CD4-positive, alpha-beta T cell treated with Interleukin-15 for 1 hour (primary cell): ENCODE measurements around the gene WEE1.

Experiments
- DNase-seq: peaks from one replicate; pipeline ENCODE4 v3.0.0-alpha.2; 2020

The WEE1 gene

GRCh38 chr11:9567401-9567800 is 6.1 kb upstream of the WEE1 start:
- no peak for DNase-seq

GRCh38 chr11:9568161-9568853 is 5.2 kb upstream of the WEE1 start:
- DNase-seq = no peak

DNA sequence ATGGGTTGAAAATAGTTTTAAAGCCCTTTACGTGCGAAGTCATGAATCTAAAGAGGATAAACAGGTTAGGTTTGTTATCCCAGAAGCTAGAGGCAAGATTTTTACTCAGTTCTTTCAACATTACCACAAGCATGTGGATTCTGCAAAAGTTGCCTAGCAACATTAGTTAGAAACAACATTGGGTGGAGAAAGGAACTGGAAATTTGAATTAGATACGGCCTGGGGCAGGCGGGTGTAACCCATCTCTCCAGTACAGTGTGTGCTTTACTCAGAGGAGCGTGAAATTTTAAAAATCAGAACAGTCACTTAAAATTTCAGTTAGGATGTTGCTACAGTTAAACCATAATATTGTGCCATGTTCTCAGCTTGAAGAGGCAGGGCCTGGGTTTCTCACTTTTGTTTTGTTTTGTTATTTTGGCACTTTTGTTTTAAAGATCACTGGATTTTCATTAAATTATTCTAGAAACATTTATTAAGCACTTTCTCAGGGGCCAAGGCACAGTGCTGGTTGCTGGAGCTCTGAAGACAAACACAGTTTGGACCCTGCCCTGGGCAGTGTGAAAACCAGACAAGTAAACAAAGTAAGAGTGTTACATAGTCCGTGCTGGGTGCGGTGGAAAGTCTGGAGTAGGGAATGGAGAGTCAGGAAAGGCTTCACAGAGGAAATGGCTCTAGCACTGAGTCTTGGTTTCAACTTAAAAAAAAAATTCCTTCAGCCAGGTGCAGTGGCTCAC is 4.4 kb upstream of the WEE1 start:
- DNase-seq = peak; percentile 61

- no peak for DNase-seq
Measured at GRCh38 chr11:9569588-9570164, 3.8 kb upstream of the WEE1 start.

DNA sequence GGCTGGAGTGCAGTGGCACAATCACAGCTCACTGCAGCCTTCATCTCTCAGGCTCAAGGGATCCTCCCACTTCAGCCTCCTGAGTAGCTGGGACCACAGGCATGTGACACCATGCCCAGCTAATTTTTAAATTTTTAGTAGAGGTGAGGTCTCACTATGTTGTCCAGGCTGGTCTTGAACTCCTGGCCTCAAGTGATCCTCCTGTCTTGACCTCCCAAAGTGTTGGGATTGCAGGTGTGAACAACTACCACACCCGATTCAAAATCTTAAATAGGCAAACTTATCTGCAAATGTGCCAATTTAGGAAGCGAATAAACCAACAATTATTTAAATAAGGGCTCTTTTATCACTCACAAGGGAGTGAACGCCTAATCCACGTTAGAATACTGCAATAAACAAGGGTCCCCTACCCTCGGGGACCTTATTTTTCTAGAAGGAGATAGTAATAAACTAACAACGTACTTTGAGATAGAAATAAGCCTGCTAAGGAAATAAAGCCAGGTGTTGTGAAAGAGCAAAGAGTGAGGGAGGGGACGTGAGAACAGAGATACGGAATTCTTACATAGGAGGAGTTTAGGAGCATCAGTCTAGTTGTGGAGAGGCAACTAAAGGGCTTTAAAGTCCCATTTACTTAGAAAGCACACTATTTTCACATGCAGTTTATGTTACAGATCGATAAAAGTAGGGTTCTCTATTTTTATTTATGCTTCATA is 3.0 kb upstream of the WEE1 start:
- DNase-seq = no peak

DNA sequence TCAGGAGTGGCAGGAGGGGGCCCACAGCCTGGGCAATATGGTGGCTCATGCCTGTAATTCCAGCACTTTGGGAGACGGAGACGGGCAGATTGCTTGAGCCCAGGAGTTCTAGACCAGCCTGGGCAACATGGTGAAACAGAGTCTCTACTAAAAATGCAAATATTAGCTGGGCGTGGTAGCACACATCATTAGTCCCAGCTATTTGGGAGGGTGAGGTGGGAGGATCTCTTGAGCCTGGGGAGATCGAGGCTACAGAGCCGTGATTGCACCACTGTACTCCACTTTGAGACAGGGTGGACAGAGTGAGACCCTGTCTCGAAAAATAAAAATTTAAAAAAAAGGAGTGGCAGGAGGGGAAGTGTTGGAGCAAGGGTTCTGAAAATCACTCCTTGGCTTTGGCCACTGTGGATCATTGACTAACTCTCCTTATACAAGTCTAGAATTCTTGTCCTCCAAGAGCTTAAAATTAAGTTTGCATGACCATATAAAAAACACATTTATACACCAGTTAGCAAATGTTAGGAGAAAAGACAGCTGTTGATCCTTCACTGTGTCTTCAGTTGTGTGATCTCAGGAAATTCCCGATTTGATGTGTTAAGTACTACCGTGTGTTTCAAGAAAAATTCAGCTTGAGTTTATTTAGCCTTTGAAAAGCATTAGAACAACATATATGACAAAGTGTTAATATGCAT is 2.3 kb upstream of the WEE1 start:
- DNase-seq = no peak

DNA sequence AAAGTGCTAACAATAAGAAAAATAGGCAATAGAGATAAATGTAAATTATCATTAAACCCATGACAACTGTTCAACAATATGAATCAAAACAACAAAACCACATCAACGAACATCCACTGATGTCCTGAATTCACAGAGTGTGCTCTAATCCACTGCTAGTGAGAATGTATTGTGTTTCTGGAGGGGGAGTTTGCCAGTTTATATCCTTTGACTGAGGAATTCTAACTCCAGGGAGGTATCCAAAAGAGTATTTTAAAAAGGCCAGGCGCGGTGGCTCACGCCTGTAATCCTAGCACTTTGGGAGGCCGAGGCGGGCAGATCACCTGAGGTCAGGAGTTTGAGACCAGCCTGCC is 1.7 kb upstream of the WEE1 start:
- no peak for DNase-seq

- no peak for DNase-seq
Measured at GRCh38 chr11:9573775-9574621, 528 bp downstream of the WEE1 start.

DNA sequence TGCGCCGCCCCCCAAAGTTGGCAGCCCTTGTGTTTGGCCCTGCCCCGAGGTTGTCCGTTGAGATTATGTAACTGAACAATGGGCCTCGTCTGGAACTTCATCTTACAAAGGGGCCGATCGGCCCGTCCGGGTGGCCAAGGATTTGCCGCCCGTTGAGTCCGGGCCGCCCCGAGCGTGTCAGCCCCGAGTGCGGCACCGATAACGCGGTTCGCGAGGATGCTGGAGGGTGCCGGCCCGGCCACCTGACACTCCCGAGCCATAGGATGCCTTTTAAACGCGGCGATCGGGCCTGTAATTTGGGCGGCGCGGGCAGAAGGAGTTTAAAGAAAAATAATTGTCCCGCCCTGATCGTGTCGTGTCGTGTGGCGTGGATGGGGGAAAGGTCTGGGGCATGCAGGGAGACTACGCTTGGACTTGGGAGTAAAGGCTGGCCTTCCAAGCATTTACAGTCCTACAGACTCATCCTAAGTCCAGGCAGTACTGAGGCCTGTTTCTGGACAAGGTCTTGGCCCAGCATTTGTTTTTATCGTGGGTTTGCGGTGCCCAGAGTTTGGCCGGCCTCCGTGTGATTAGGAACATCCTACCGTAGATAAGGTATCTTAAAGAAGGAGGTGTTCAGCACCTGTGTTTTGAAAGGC is 1.3 kb downstream of the WEE1 start:
- DNase-seq = no peak

DNA sequence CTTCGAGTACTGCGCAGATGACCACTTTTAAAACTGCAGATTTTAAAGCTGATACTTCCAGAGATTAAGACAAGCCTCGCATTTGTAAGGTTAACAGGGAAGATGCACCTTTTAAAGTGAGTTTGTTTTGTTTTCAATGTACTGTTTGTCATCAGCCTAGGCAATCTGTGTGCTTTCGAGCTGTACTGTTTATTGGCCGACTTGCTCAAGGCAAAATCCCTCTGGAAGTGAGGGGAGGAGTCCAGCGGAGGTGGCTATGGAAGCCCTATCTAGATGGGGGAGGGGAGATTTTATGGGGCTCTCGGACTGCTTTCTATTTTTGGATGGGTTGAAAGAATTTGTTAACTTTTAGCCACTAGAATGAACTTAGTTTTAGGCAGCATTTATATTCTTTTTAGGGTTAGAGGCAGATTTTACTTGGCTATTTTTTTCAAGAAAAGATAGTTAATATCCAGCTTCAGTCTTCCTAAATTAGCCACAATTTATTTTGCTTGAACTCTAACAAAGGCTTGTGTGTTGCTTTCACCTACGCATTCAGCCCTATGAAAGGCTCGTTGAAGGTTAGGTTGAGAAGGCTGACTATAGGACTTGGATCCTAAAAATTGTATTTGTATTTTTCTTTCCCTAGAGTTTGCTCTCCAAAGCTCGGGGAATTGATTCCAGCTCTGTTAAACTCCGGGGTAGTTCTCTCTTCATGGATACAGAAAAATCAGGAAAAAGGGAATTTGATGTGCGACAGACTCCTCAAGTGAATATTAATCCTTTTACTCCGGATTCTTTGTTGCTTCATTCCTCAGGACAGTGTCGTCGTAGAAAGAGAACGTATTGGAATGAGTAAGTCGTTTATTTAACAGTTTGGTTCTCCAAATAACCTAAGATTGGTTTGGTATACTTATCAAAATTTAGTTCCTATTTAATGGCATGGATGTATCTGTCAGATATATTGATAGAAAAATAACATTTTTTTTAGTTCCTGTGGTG is 2.1 kb downstream of the WEE1 start:
- DNase-seq = no peak

DNA sequence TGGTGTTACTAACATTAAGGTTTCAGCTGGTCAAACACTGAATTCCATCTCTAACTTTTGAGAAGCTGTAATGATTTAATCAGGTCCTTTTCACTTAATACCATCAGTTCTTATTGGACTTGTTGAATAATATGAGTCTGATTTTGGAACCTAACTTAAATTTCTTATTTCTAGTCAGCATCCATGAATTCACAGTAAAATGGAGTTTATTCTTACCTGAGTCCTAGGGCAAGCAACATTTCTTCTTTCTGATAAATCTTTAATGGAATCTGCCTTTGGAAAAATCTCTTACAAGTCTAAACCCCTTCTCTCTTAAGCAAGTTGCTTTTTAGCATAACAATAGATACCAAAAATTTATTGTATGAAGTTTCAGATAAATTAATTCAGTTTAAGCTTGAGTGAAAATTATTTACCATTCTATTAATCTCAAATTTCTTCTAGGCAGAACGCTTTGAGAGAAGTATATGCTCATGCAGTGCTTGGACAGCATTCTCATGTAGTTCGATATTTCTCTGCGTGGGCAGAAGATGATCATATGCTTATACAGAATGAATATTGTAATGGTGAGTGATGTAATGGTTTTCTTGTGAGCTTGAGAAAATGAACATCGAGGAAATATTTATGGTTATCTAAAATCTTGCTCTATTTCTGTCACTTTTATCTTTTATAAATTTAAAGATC is 3.4 kb downstream of the WEE1 start:
- DNase-seq = no peak

- DNase-seq = no peak
Measured at GRCh38 chr11:9577556-9577955, 4.1 kb downstream of the WEE1 start.

GRCh38 chr11:9580894-9581293 is 7.4 kb downstream of the WEE1 start:
- DNase-seq = no peak

GRCh38 chr11:9581556-9582161 is 8.2 kb downstream of the WEE1 start:
- no peak for DNase-seq

DNA sequence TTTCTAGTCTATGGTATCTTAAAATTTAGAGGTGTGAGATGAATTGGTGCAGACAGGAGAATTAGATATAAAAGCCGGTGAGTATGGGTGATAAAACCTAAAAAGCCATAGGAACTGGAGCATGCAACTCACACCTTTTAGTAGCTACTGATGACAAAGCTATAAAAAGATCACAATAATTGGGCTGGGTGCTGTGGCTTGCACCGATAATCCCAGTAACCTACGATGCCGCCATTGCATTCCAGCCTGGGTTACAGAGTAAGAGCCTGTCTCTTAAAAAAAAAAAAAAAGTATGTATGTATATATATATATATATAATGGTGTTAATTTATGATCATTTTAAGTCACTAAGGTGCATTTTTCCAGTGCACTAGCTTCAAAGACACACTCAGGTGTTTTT is 17.2 kb downstream of the WEE1 start:
- DNase-seq = no peak

GRCh38 chr11:9594267-9595046 is 21.0 kb downstream of the WEE1 start:
- DNase-seq = no peak

- DNase-seq = no peak
Measured at GRCh38 chr11:9596926-9597464, 23.5 kb downstream of the WEE1 start.

DNA sequence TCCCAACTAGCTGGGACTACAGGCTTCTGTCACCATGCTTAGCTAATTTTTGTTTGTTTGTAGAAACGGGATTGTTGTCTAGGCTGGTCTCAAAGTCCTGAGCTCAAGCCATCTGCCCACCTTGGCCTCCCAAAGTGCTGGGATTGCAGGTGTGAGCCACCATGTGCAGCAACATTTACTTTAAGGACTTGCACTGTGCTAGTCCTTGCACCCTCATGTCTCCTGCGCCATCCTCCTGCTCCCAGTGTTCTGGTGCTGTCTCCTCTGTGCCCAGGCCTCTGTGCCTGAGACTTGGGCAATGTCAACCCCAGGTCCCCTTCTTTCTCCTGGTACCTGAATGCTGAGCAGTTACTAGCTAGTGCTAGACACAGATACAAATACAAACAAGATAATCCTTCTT is 26.7 kb downstream of the WEE1 start:
- no peak for DNase-seq
